CD14-positive monocyte (primary cell): ENCODE data around the gene IFNG. TPM values are rescaled to one million over a fixed set of nuclear protein-coding genes. Genes with fewer than 3 reads are reported as not detected.

Experiments used
- DNase-seq, 3 donors: peaks; one replicate each; pipeline ENCODE4 v3.0.0-alpha.2; 2011 to 2022
- H2AFZ ChIP-seq: 2 replicates; pipeline ENCODE4 v1.6.0; 2012; ENCODE audit warnings: mild to moderate bottlenecking, low read depth, low read length, inconsistent platforms; ENCODE audit not compliant: insufficient read depth, poor library complexity, severe bottlenecking
- H3K27ac ChIP-seq, 2 donors: 1 replicate in 1 of 2; 2 replicates in 1 of 2; pipeline ENCODE4 v1.5.1; 2012 to 2013; ENCODE audit warnings: low read length in 2 of 2, control low read depth in 1 of 2, inconsistent platforms in 1 of 2, low read depth in 1 of 2, mild to moderate bottlenecking in 1 of 2
- H3K27me3 ChIP-seq, 2 donors: one replicate each; pipeline versions ENCODE4 v1.6.0 to v1.6.1; 2011 to 2013; ENCODE audit warnings: low read length in 2 of 2; ENCODE audit not compliant: control insufficient read depth in 2 of 2, insufficient read depth in 2 of 2
- H3K36me3 ChIP-seq, 2 donors: replicated peaks in 1 of 2; 1 replicate in 1 of 2; 2 replicates in 1 of 2; pipeline versions ENCODE4 v1.5.1 to v1.6.1; 2012 to 2013; ENCODE audit warnings: low read length in 2 of 2, control low read depth in 1 of 2, inconsistent platforms in 1 of 2, mild to moderate bottlenecking in 1 of 2; ENCODE audit not compliant: insufficient read depth in 2 of 2, control insufficient read depth in 1 of 2
- H3K4me1 ChIP-seq, 2 donors: 1 replicate in 1 of 2; 2 replicates in 1 of 2; pipeline versions ENCODE4 v1.5.1 to v1.6.1; 2012 to 2013; ENCODE audit warnings: low read length in 2 of 2, control low read depth in 1 of 2, inconsistent platforms in 1 of 2, mild to moderate bottlenecking in 1 of 2, moderate library complexity in 1 of 2; ENCODE audit not compliant: insufficient read depth in 2 of 2, control insufficient read depth in 1 of 2
- H3K4me2 ChIP-seq: replicated peaks from 2 replicates; pipeline ENCODE3; 2012; ENCODE audit warnings: low read length, moderate library complexity, mild to moderate bottlenecking; ENCODE audit not compliant: poor library complexity, severe bottlenecking; ENCODE audit errors: extremely low read depth
- H3K4me3 ChIP-seq, 3 experiments: fragments of 200-600 bp in 1 of 3; sonication (generic) in 1 of 3; replicated peaks in 1 of 3; 1 replicate in 2 of 3; 2 replicates in 1 of 3; pipeline ENCODE4 v1.5.1; 2011 to 2013; ENCODE audit warnings: low read length in 3 of 3, mild to moderate bottlenecking in 3 of 3, control low read depth in 2 of 3, low read depth in 2 of 3, inconsistent platforms in 1 of 3, moderate library complexity in 1 of 3
- H3K79me2 ChIP-seq: 2 replicates; pipeline ENCODE4 v1.6.0; 2012; ENCODE audit warnings: mild to moderate bottlenecking, control low read depth, inconsistent platforms, low read length, moderate library complexity; ENCODE audit not compliant: insufficient read depth
- H3K9ac ChIP-seq: 2 replicates; pipeline ENCODE4 v1.6.0; 2017; ENCODE audit warnings: low read length, mild to moderate bottlenecking; ENCODE audit not compliant: insufficient read depth, poor library complexity, severe bottlenecking
- H3K9me3 ChIP-seq, 2 donors: replicated peaks in 1 of 2; 1 replicate in 1 of 2; 2 replicates in 1 of 2; pipeline versions ENCODE4 v1.5.1 to v1.6.1; 2012 to 2013; ENCODE audit warnings: low read length in 2 of 2, control low read depth in 1 of 2; ENCODE audit not compliant: control insufficient read depth in 1 of 2, insufficient read depth in 1 of 2
- H4K20me1 ChIP-seq: 2 replicates; pipeline ENCODE4 v1.6.0; 2012; ENCODE audit warnings: mild to moderate bottlenecking, low read length, control low read depth, moderate library complexity; ENCODE audit not compliant: insufficient read depth
- H3K27ac Mint-ChIP-seq, 7 donors: one replicate each; pipeline ENCODE4 v1.8.0; 2020; ENCODE audit warnings: mild to moderate bottlenecking in 7 of 7, mixed read lengths in 7 of 7, moderate library complexity in 6 of 7, inconsistent platforms in 2 of 7
- H3K27me3 Mint-ChIP-seq, 3 donors: one replicate each; pipeline ENCODE4 v1.8.0; 2021 to 2022; ENCODE audit warnings: low read depth in 3 of 3, mild to moderate bottlenecking in 3 of 3, mixed read lengths in 3 of 3, moderate library complexity in 3 of 3, inconsistent platforms in 1 of 3
- H3K36me3 Mint-ChIP-seq, 2 donors: one replicate each; pipeline ENCODE4 v1.8.0; 2020; ENCODE audit warnings: mixed read lengths in 2 of 2, inconsistent platforms in 1 of 2, mild to moderate bottlenecking in 1 of 2
- H3K4me1 Mint-ChIP-seq: one replicate; pipeline ENCODE4 v1.8.0; 2020; ENCODE audit warnings: mild to moderate bottlenecking, mixed read lengths
- H3K4me3 Mint-ChIP-seq, 2 donors: one replicate each; pipeline ENCODE4 v1.8.0; 2020; ENCODE audit warnings: mild to moderate bottlenecking in 2 of 2, mixed read lengths in 2 of 2, moderate library complexity in 1 of 2
- H3K9me3 Mint-ChIP-seq, 7 donors: one replicate each; pipeline ENCODE4 v1.8.0; 2020 to 2022; ENCODE audit warnings: mixed read lengths in 7 of 7, mild to moderate bottlenecking in 6 of 7, moderate library complexity in 6 of 7, inconsistent platforms in 2 of 7
- WGBS: methylation state at CpG from one replicate; pipeline ENCODE4 v1.1.5; 2013; ENCODE audit warnings: missing lambda C conversion rate; ENCODE audit not compliant: insufficient coverage; 5-methylcytosine and 5-hydroxymethylcytosine counted together
- intact Hi-C, 2 donors: fragments of 100-400 bp; cut with micrococcal nuclease; formaldehyde crosslinking; loops; one replicate each; pipeline versions ENCODE4 v1.15.0 to v1.15.1; 2023
- polyA plus RNA-seq, 3 donors: library from polyadenylated mRNA; depleted of rRNA in 1 of 3; unstranded in 2 of 3; stranded (reverse) in 1 of 3; fragments of 300-500 nt in 2 of 3; fragments of >200 nt in 1 of 3; fragmentation: Illumina TruSeq in 2 of 3; gene quantifications; 1 replicate in 2 of 3; 2 replicates in 1 of 3; pipeline ENCODE4 v1.2.3, GENCODE V29; 2012 to 2021
- TF ChIP-seq, protein P1 (sequence below): fragments of 200-600 bp; IDR thresholded peaks from one replicate; pipeline ENCODE4 v1.8.0; 2022; ENCODE audit warnings: antibody characterized with exemption, mild to moderate bottlenecking

IFNG gene
- polyA plus RNA-seq, 3 donors, result not detected

DNA sequence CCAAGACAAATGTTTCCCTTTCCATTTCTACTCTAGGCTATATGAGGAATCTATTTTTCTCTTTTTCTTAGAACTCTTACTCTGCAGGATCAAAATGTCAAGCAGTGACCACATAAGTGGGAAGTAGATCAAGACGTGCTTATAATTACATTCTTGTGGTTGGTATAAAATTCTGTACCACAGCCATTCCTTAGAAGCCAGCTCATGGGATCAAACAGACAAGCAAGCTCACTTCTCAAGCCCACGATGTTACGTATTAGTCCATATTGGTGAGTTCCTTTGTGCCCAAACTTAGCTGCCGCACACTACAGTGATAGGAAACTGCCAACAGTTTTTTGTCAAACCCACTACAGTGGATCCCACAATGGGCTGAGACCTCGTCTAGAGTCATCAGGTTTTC lies 53.4 kb downstream of the IFNG start:
- Histone ChIP-seq H3K9ac (no peak overlapping the region), H3K4me3 (no peak overlapping the region), H3K27ac (no peak overlapping the region), H4K20me1 (no peaks in the 10 kb centered on the region), H3K79me2 (no peaks in the 10 kb centered on the region), H3K27me3 (no peaks in the 10 kb centered on the region), H2AFZ (no peak overlapping the region), H3K9me3 (no peaks in the 10 kb centered on the region), H3K36me3 (no peaks in the 10 kb centered on the region), H3K4me2 (no peak overlapping the region), H3K4me1 (no peaks in the 10 kb centered on the region)
- intact Hi-C loops, result no loop called here
- H3K9me3 Mint-ChIP-seq, result no peaks in the 10 kb centered on the region
- TF ChIP-seq, protein P1, sequence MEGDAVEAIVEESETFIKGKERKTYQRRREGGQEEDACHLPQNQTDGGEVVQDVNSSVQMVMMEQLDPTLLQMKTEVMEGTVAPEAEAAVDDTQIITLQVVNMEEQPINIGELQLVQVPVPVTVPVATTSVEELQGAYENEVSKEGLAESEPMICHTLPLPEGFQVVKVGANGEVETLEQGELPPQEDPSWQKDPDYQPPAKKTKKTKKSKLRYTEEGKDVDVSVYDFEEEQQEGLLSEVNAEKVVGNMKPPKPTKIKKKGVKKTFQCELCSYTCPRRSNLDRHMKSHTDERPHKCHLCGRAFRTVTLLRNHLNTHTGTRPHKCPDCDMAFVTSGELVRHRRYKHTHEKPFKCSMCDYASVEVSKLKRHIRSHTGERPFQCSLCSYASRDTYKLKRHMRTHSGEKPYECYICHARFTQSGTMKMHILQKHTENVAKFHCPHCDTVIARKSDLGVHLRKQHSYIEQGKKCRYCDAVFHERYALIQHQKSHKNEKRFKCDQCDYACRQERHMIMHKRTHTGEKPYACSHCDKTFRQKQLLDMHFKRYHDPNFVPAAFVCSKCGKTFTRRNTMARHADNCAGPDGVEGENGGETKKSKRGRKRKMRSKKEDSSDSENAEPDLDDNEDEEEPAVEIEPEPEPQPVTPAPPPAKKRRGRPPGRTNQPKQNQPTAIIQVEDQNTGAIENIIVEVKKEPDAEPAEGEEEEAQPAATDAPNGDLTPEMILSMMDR, result no peak
- no peak overlapping the region for H3K27ac Mint-ChIP-seq
- no peaks in the 10 kb centered on the region for H3K27me3 Mint-ChIP-seq
- no peak overlapping the region for H3K4me3 Mint-ChIP-seq
- WGBS, result 73% methylated on average over 4 of the region's 5 CpGs
- no peaks in the 10 kb centered on the region for H3K36me3 Mint-ChIP-seq
- no peak for DNase-seq
- H3K4me1 Mint-ChIP-seq, result no peaks in the 10 kb centered on the region

Other genes starting within 250 kb of the IFNG start
- gene IFNG-AS1, start 170.3 kb downstream of the IFNG start, polyA plus RNA-seq, result not detected
- gene IL26, start 66.1 kb upstream of the IFNG start, polyA plus RNA-seq, result not detected
- not detected for gene IL22, start 93.9 kb upstream of the IFNG start, polyA plus RNA-seq
- gene MDM1, start 172.6 kb upstream of the IFNG start, polyA plus RNA-seq, result 10 to 100 TPM in 2 of 3 donors, 1 to 10 TPM in 1; 6.7 to 10.9 (median 10.3) TPM